GM12872 (cell line): ENCODE results near the gene MYO9B.

Experiments used
- TF ChIP-seq, protein P1 (sequence below): IDR thresholded peaks from 3 replicates; pipeline ENCODE4 v1.5.1; 2011; ENCODE audit warnings: low read depth, mild to moderate bottlenecking, low read length, moderate library complexity; ENCODE audit not compliant: insufficient read depth

The MYO9B gene

DNA sequence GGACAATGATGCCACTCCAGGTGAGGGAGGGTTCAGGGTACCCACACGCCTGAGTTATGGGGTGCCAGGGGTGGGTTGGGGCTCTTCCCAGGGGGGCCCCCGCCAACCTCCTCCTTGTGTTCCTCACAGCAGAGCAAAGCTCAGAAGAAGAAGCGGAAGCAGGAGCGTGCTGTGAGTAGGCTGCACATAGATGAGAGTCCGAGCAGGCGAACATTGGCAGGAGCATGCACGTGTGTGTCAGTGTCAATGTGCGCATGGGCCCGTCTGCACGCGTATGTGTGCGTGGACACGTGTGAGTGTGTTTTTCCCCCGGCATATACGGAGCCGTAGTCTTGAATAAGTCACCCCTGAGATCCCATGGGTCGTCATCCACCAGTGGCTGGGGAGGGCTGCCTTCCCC is 127.1 kb downstream of the MYO9B start:
- TF ChIP-seq, protein P1, sequence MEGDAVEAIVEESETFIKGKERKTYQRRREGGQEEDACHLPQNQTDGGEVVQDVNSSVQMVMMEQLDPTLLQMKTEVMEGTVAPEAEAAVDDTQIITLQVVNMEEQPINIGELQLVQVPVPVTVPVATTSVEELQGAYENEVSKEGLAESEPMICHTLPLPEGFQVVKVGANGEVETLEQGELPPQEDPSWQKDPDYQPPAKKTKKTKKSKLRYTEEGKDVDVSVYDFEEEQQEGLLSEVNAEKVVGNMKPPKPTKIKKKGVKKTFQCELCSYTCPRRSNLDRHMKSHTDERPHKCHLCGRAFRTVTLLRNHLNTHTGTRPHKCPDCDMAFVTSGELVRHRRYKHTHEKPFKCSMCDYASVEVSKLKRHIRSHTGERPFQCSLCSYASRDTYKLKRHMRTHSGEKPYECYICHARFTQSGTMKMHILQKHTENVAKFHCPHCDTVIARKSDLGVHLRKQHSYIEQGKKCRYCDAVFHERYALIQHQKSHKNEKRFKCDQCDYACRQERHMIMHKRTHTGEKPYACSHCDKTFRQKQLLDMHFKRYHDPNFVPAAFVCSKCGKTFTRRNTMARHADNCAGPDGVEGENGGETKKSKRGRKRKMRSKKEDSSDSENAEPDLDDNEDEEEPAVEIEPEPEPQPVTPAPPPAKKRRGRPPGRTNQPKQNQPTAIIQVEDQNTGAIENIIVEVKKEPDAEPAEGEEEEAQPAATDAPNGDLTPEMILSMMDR = no peak

- TF ChIP-seq, protein P1 = peak; percentile 85
Measured at GRCh38 chr19:17205237-17206140, 129.9 kb downstream of the MYO9B start.

DNA sequence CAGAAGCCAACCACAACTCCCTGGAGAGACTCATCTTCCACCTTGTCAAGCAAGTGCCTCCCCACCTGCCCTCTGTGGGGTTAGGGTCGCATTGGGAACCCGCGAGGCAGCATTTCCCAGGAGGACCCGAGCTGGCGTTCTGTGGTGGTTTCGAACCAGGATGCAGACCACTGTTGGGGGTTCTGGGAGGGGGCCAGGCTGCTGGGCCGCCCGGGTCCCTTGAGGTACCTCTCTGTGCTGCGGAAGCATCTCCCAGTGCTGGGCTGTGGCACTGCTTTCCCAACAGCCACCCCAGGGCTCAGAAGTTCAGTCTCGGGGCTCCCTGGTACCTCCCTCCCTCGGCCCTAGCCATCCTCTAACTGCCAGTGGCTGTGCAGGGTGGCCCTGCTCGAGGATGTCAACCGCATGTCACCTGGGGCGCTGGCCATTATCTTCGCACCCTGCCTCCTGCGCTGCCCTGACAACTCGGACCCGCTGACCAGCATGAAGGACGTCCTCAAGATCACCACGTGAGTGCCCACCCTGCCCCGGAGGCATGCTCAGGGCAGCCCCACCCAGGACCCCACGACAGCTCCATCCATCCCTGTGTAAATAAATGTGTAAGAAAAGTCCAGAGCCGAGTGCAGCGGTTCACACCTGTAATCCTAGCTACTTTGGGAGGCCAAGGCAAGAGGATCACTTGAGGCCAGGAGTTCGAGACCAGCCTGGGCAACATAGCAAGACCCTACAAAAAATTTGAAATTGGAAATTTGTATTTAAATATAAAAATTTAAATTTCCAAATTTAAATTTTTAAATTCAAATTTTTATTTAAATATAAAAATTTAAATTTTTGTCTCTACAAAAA is 131.4 kb downstream of the MYO9B start:
- TF ChIP-seq, protein P1 = no peak

GRCh38 chr19:17209126-17210036 is 133.8 kb downstream of the MYO9B start:
- TF ChIP-seq, protein P1 = no peak

- TF ChIP-seq, protein P1 = no peak
Measured at GRCh38 chr19:17210296-17210695, 134.7 kb downstream of the MYO9B start.

DNA sequence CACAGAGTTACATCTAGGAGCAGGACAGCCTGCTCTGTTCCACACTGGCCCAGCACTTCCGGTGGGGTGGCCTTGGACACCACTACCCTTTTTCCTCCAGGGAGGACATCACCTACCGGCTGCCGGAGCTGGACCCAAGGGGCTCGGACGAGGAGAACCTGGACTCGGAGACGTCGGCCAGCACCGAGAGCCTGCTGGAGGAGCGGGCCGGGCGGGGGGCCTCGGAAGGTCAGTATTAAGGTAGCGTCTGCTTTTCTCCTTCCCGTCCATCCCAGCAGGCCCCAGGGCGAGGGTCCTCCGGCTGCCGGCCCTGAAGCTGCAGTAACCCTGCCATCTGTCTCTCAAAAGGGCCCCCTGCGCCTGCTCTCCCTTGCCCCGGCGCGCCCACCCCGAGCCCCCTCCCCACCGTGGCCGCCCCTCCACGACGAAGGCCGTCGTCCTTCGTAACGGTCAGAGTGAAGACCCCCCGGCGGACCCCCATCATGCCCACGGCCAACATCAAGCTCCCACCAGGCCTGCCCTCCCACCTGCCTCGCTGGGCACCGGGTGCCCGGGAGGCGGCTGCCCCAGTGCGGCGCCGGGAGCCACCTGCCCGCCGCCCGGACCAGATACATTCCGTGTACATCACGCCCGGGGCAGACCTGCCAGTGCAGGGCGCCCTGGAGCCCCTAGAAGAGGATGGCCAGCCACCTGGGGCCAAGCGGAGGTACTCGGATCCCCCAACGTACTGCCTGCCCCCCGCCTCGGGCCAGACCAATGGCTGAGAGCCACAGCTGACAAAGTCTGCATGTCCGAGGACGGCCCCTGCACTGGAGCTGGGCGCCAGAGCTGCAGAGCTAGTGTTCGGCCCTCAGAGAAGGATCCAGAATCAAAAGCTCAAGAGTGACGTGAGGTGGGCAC is 136.2 kb downstream of the MYO9B start:
- TF ChIP-seq, protein P1 = no peak
